Suprapubic skin (tissue), 4 donors: ENCODE measurements around the gene OR51G2. TPM values are rescaled to one million over a fixed set of nuclear protein-coding genes. Genes with fewer than 3 reads are reported as not detected.

Experiments
- DNase-seq, 2 donors: peaks; one replicate each; pipeline ENCODE4 v3.0.0-alpha.2; 2019; ENCODE audit warnings: low spot score in 2 of 2
- H3K27ac ChIP-seq: fragments of 200-600 bp; sonication (generic); one replicate; pipeline ENCODE4 v1.5.1; 2019
- H3K27me3 ChIP-seq: fragments of 200-600 bp; sonication (generic); one replicate; pipeline ENCODE4 v1.5.1; 2019
- H3K36me3 ChIP-seq: fragments of 200-600 bp; sonication (generic); one replicate; pipeline ENCODE4 v1.5.1; 2019
- H3K4me1 ChIP-seq: fragments of 200-600 bp; sonication (generic); one replicate; pipeline ENCODE4 v1.5.1; 2019
- H3K4me3 ChIP-seq: fragments of 200-600 bp; sonication (generic); one replicate; pipeline ENCODE4 v1.5.1; 2019; ENCODE audit warnings: mild to moderate bottlenecking
- H3K9me3 ChIP-seq: fragments of 200-600 bp; sonication (generic); one replicate; pipeline ENCODE4 v1.5.1; 2019
- EP300 ChIP-seq: sonication (generic); formaldehyde crosslinking; IDR thresholded peaks from one replicate; pipeline ENCODE4 v1.6.1; 2017; ENCODE audit warnings: antibody characterized with exemption
- POLR2A ChIP-seq, 2 donors: fragments of 450-650 bp; IDR thresholded peaks; one replicate each; pipeline ENCODE4 v1.6.1; 2017; ENCODE audit warnings: antibody characterized with exemption in 2 of 2, mild to moderate bottlenecking in 2 of 2, moderate library complexity in 2 of 2
- POLR2AphosphoS5 ChIP-seq, 3 donors: sonication (generic); formaldehyde crosslinking; IDR thresholded peaks; one replicate each; pipeline ENCODE4 v1.6.1; 2017; ENCODE audit warnings: antibody characterized with exemption in 3 of 3
- WGBS: methylation state at CpG from one replicate; pipeline ENCODE4 v1.1.5; 2018; 5-methylcytosine and 5-hydroxymethylcytosine counted together
- total RNA-seq, 4 donors: library from RNA; depleted of rRNA; stranded (reverse); fragments of >200 nt; gene quantifications; one replicate each; pipeline ENCODE4 v1.1.0, GENCODE V29; 2016
- TF ChIP-seq, protein P1 (sequence below), 2 donors: fragments of 200-600 bp in 1 of 2; fragments of 450-650 bp in 1 of 2; sonication (generic) in 1 of 2; IDR thresholded peaks; one replicate each; pipeline ENCODE4 v1.5.1; 2016 to 2019; ENCODE audit warnings: antibody characterized with exemption in 2 of 2, mild to moderate bottlenecking in 1 of 2, moderate library complexity in 1 of 2

Gene OR51G2
- total RNA-seq, 4 donors from 2014 or later = not detected

DNA sequence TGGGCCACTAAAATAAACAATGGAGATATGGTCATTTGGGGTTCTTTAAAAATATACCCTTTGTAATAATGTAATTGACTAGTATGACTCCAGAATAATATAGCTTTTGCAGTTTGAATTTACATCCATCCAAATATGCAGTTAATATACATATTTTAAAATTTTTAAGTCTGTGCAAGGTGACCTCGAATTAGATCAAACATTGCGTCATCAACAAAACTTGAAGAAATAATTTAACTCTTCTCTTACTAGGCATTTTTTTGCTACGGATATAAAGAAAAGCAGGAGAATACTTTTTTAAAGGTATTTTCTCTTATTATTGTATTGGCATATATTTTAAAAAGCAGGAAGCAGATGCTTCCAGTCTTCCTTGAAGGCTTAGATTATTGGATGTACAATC is 17.6 kb upstream of the OR51G2 start:
- WGBS = 80% methylated on average over 3 of the region's 3 CpGs
- no peak overlapping the region for H3K4me3 ChIP-seq
- H3K36me3 ChIP-seq = no peaks in the 10 kb centered on the region
- no peak for DNase-seq
- no peak overlapping the region for H3K27ac ChIP-seq
- no peaks in the 10 kb centered on the region for H3K27me3 ChIP-seq
- TF ChIP-seq POLR2A (IDR thresholded peaks at IDR 0.05) (no peak), POLR2AphosphoS5 (IDR thresholded peaks at IDR 0.05) (no peak), EP300 (no peak)
- TF ChIP-seq, protein P1, sequence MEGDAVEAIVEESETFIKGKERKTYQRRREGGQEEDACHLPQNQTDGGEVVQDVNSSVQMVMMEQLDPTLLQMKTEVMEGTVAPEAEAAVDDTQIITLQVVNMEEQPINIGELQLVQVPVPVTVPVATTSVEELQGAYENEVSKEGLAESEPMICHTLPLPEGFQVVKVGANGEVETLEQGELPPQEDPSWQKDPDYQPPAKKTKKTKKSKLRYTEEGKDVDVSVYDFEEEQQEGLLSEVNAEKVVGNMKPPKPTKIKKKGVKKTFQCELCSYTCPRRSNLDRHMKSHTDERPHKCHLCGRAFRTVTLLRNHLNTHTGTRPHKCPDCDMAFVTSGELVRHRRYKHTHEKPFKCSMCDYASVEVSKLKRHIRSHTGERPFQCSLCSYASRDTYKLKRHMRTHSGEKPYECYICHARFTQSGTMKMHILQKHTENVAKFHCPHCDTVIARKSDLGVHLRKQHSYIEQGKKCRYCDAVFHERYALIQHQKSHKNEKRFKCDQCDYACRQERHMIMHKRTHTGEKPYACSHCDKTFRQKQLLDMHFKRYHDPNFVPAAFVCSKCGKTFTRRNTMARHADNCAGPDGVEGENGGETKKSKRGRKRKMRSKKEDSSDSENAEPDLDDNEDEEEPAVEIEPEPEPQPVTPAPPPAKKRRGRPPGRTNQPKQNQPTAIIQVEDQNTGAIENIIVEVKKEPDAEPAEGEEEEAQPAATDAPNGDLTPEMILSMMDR (IDR thresholded peaks at IDR 0.05) = no peak
- no peaks in the 10 kb centered on the region for H3K4me1 ChIP-seq
- no peaks in the 10 kb centered on the region for H3K9me3 ChIP-seq

DNA sequence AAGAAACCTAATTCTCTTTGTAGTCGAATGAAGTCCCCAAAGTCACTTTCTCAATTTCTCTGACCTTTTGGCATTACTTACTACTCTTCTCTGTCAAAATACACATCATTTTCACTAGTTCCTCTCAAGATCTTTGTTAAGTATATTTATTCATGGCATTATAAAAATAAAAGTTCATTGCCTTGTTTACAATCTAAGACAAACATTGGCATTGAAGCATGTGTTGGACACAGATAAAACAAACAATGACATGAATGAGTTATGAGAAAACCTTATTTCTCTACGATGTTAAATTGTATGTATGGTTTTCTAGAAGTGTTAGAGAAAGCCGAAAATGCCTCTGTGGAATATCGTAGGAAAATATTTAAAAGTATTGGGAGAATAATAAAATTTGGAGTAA is 13.6 kb upstream of the OR51G2 start:
- Histone ChIP-seq H3K4me3 (no peak overlapping the region), H3K27ac (no peak overlapping the region), H3K4me1 (no peaks in the 10 kb centered on the region), H3K36me3 (no peaks in the 10 kb centered on the region), H3K9me3 (no peaks in the 10 kb centered on the region), H3K27me3 (no peaks in the 10 kb centered on the region)
- no peak for DNase-seq
- 87% methylated on average over 4 of the region's 4 CpGs for WGBS
- no peak for TF ChIP-seq POLR2A (IDR thresholded peaks at IDR 0.05)

DNA sequence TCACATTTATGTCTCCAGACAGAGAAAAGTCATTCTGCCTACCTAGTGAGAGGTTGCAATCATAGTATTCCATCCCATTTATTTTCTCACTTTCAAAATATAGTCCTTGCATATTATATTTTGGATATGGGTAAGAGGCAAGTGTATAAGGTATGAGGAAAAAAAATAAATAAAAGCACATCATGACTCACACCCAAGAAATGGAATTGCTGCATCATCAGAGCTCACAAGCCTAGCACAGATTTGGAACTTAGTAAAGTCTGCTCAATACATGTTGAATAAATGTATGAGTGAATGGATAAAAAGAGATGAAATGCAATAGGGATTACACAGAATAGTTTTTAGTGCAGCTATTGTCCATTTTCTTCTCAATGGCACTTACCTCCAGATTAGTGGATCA is 7.5 kb upstream of the OR51G2 start:
- Histone ChIP-seq H3K36me3 (no peaks in the 10 kb centered on the region), H3K9me3 (no peaks in the 10 kb centered on the region), H3K4me1 (no peaks in the 10 kb centered on the region), H3K4me3 (no peak overlapping the region), H3K27me3 (no peaks in the 10 kb centered on the region), H3K27ac (no peak overlapping the region)
- DNase-seq = no peak
- TF ChIP-seq EP300 (no peak), POLR2A (IDR thresholded peaks at IDR 0.05) (no peak)

DNA sequence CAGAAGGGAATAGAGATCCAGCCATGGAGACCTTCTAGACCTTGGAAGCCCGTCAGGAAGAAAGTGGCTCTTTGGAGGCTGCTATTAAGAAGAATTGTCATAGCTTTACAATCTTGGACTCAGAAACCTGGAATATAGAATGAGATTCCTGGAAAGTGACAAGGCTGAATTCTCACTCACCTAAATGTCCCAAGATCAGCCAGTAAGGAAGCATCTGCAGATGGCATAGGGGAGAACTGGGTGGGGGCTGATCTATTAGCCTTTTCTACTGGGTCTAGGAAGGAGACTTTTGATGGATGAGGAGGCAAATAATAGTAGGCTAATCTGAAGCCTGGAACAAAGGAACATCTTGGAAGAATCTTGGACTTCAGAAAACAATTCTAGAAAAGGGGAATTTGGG is 5.1 kb upstream of the OR51G2 start, which contains the start of gene OR51G1:
Gene OR51G1 (minus strand): TSS at position 101 of the 400 bp plus-strand sequence. CDS start 0 bp downstream, at position 101.
- TF ChIP-seq POLR2AphosphoS5 (IDR thresholded peaks at IDR 0.05) (no peak), POLR2A (IDR thresholded peaks at IDR 0.05) (no peak), EP300 (no peak)
- TF ChIP-seq, protein P1 (IDR thresholded peaks at IDR 0.05) = no peak
- no peaks in the 10 kb centered on the region for H3K36me3 ChIP-seq
- no peak within 1 kb of the TSS for H3K27ac ChIP-seq
- no peak for DNase-seq
- H3K9me3 ChIP-seq = no peaks in the 10 kb centered on the region
- H3K4me1 ChIP-seq = no peaks in the 10 kb centered on the region
- 100% methylated on average over 1 of the region's 1 CpG for WGBS
- H3K4me3 ChIP-seq = no peak within 1 kb of the TSS
- no peaks in the 10 kb centered on the region for H3K27me3 ChIP-seq

DNA sequence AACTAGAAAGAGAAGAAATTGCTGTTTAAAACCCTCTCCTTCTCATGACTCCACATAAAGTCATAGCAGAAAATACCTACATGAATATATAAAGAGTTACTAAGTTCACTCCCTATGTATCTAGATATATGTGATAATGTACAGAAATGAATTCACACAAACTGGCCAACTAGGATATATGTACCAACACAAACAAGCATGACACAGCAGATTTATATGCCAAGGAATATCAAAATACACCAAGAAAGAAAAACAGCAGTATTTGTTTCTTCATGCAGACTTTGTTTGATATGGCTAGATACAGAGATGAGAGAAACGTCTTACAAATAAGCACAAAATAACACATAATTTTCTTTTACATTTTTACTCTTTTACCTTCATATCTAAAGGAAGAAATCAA is 3.2 kb upstream of the OR51G2 start:
- Histone ChIP-seq H3K9me3 (no peaks in the 10 kb centered on the region), H3K27me3 (no peaks in the 10 kb centered on the region), H3K4me3 (no peak overlapping the region), H3K36me3 (no peaks in the 10 kb centered on the region), H3K4me1 (no peaks in the 10 kb centered on the region), H3K27ac (no peak overlapping the region)
- 53% methylated on average over 1 of the region's 1 CpG for WGBS
- DNase-seq = no peak
- no peak for TF ChIP-seq EP300
- TF ChIP-seq POLR2AphosphoS5 (IDR thresholded peaks at IDR 0.05) = no peak
- no peak for TF ChIP-seq POLR2A (IDR thresholded peaks at IDR 0.05)
- TF ChIP-seq, protein P1 (IDR thresholded peaks at IDR 0.05) = no peak

DNA sequence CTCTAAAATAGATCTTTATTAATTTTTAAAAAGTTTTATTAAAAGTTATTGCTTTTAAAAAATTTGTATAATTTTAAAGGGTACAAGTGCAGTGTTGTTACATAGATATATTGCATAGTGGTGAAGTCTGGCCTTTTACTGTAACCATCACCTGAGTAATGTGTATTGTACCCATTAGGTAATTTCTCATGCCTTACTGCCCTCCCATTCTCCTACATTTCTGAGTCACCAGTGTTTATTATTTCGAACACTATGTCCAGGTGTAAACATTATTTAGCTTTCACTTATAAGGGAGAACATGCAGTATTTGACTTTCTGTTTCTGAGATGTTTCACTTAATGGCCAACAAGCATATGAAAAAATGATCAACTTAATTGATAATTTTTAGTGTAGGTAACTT is 2.6 kb upstream of the OR51G2 start:
- Histone ChIP-seq H3K9me3 (no peaks in the 10 kb centered on the region), H3K4me3 (no peak overlapping the region), H3K27ac (no peak overlapping the region), H3K27me3 (no peaks in the 10 kb centered on the region), H3K36me3 (no peaks in the 10 kb centered on the region), H3K4me1 (no peaks in the 10 kb centered on the region)
- 79% methylated on average over 1 of the region's 1 CpG for WGBS
- TF ChIP-seq POLR2AphosphoS5 (IDR thresholded peaks at IDR 0.05) = no peak
- TF ChIP-seq, protein P1 (IDR thresholded peaks at IDR 0.05) = no peak
- no peak for TF ChIP-seq POLR2A (IDR thresholded peaks at IDR 0.05)
- no peak for TF ChIP-seq EP300
- DNase-seq = no peak
